Gastroesophageal sphincter (tissue), 3 donors: ENCODE results near the gene MYH7.

Source experiments
- CTCF ChIP-seq, 4 experiments: fragments of 200-600 bp in 2 of 4; fragments of 450-650 bp in 2 of 4; sonication (generic) in 1 of 4; IDR thresholded peaks; one replicate each; pipeline ENCODE4 v1.5.1; 2017 to 2019; ENCODE audit warnings: antibody characterized with exemption in 4 of 4, mild to moderate bottlenecking in 2 of 4, moderate library complexity in 2 of 4
- EP300 ChIP-seq: sonication (generic); formaldehyde crosslinking; IDR thresholded peaks from one replicate; pipeline ENCODE4 v1.6.1; 2017; ENCODE audit warnings: antibody characterized with exemption, mild to moderate bottlenecking
- POLR2A ChIP-seq, 2 donors: fragments of 450-650 bp; IDR thresholded peaks; one replicate each; pipeline ENCODE4 v1.6.1; 2017; ENCODE audit warnings: antibody characterized with exemption in 2 of 2, mild to moderate bottlenecking in 2 of 2, moderate library complexity in 1 of 2
- POLR2AphosphoS5 ChIP-seq: sonication (generic); formaldehyde crosslinking; IDR thresholded peaks from one replicate; pipeline ENCODE4 v1.6.1; 2017; ENCODE audit warnings: antibody characterized with exemption

GRCh38 chr14:23404331-23404900, 31.0 kb downstream of the MYH7 start:
- TF ChIP-seq POLR2A (IDR thresholded peaks at IDR 0.05) (no peak), CTCF (IDR thresholded peaks at IDR 0.05) (no peak), POLR2AphosphoS5 (no peak), EP300 (no peak)
